ENCODE data around the gene BDH1. TPM values are rescaled to one million over a fixed set of nuclear protein-coding genes. Genes with fewer than 3 reads are reported as not detected.
"Not testable (repeated sequence)": the region's sequence is repeated elsewhere in the genome, so short reads cannot be mapped to it uniquely, and the experiment has no call there.

The BDH1 gene
- total RNA-seq, 1 donor, result 0.99 TPM

DNA sequence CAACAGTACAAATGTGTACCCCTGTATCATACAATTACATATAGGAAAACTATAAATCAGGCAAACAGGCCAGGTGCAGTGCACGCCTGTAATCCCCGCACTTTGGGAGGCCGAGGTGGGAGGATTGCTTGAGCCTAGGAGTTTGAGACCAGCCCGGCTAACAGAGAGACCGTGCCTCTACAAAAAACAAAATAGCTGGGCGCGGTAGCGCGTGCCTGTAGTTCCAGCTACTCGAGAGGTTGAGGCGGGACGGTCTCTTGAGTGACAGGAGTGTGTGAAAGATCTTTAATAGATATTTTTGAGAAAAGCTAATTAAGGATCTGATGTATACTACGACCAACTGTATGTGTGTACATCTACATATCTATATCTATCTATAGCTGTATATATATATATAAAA, 33.8 kb upstream of the BDH1 start:
- no peak for DNase-seq (ENCODE audit: low read depth)
- TF ChIP-seq, protein P1, sequence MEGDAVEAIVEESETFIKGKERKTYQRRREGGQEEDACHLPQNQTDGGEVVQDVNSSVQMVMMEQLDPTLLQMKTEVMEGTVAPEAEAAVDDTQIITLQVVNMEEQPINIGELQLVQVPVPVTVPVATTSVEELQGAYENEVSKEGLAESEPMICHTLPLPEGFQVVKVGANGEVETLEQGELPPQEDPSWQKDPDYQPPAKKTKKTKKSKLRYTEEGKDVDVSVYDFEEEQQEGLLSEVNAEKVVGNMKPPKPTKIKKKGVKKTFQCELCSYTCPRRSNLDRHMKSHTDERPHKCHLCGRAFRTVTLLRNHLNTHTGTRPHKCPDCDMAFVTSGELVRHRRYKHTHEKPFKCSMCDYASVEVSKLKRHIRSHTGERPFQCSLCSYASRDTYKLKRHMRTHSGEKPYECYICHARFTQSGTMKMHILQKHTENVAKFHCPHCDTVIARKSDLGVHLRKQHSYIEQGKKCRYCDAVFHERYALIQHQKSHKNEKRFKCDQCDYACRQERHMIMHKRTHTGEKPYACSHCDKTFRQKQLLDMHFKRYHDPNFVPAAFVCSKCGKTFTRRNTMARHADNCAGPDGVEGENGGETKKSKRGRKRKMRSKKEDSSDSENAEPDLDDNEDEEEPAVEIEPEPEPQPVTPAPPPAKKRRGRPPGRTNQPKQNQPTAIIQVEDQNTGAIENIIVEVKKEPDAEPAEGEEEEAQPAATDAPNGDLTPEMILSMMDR (IDR thresholded peaks at IDR 0.05; ENCODE audit: insufficient read depth, low read length), result no peak
- H3K4me3 ChIP-seq (ENCODE audit: low read depth, low read length), result no peak overlapping the region

DNA sequence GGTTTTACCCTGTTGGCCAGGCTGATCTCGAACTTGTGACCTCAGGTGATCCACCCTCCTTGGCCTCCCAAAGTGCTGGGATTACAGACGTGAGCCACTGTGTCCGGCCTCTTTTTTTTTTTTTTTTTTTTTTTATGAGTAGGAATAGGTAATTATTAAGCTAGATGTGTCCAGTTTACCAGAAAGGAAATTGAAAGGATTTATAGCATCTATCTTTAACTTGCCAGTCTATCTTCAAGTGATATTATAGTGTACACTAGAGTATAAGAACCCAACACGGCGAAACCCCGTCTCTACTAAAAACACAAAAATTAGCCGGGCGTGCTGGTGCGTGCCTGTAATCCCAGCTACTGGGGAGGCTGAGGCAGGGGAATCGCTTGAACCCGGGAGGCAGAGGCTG, 31.0 kb upstream of the BDH1 start:
- DNase-seq (ENCODE audit: low read depth); H3K4me3 ChIP-seq (ENCODE audit: low read depth, low read length): not testable (repeated sequence)

DNA sequence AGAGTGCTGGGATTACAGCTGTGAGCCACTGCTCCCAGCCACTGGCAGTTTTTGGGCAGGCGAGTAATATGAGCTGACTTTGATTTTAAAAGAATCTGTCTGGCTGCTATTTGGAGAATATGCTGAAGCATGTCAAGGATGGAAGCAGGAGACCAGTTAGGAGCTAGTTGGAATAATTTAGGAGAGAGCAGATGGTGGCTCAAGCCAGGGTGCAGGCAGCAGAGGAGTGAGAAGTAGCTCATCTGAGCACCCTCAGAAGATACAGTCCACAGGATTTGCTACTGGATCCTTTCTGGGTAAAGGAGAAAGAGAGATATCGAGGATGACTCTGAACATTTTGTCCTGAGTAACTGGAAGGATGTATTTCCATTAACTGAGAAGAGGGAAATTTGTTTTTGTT, 30.4 kb upstream of the BDH1 start:
- H3K4me3 ChIP-seq (ENCODE audit: low read depth, low read length), result no peak overlapping the region
- no peak for DNase-seq (ENCODE audit: low read depth)
- TF ChIP-seq, protein P1 (IDR thresholded peaks at IDR 0.05; ENCODE audit: insufficient read depth, low read length), result no peak

- no peak for DNase-seq (ENCODE audit: low read depth)
- TF ChIP-seq, protein P1 (IDR thresholded peaks at IDR 0.05; ENCODE audit: insufficient read depth, low read length), result no peak
- no peak overlapping the region for H3K4me3 ChIP-seq (ENCODE audit: low read depth, low read length)
Measured at GRCh38 chr3:197584733-197585132, 29.0 kb upstream of the BDH1 start.

DNA sequence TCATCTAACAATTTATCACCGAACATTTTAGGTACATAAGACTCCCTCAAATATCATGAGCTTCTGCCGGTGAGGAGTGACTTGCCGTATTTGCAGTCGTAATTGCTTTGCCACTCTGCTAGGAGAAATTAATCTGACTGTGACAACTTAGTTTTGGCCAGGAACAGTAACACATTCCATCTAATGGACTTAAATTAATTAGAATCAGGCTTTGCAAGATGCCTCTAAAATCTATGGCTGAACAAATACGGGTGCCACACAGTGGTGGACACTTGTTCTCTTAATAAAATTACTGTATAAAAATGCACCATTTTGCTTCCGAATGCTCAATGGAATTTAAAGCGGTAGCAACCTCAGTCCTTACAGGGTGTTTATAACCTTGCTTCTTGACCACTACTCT, 27.6 kb upstream of the BDH1 start:
- DNase-seq (ENCODE audit: low read depth), result no peak
- TF ChIP-seq, protein P1 (IDR thresholded peaks at IDR 0.05; ENCODE audit: insufficient read depth, low read length), result no peak

GRCh38 chr3:197580253-197580691, 24.5 kb upstream of the BDH1 start:
- no peak overlapping the region for H3K4me3 ChIP-seq (ENCODE audit: low read depth, low read length)
- DNase-seq (ENCODE audit: low read depth), result no peak
- TF ChIP-seq, protein P1 (IDR thresholded peaks at IDR 0.05; ENCODE audit: insufficient read depth, low read length), result no peak

More for the DNA sequence above, 27.6 kb upstream of the BDH1 start:
- no peak overlapping the region for H3K4me3 ChIP-seq (ENCODE audit: low read depth, low read length)

DNA sequence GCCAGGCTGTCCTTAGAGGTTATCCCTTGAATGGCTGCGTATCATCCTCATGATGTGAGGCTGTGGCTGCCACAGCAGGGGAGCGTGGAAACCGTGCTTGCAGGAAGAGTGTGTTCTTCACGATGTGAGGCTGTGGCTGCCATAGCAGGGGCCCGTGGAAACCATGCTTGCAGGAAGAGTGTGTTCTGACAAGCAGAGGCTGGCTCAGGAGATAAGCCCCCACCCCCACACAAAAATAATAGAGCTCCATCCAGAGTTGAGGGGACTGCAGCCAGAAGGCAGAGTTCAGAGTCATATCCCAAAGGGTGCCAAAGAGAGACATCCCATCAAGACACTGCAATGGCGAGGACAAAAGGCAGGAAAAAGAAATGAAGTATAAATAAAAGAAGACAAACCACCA, 22.6 kb upstream of the BDH1 start:
- H3K4me3 ChIP-seq (ENCODE audit: low read depth, low read length), result no peak overlapping the region
- TF ChIP-seq, protein P1 (IDR thresholded peaks at IDR 0.05; ENCODE audit: insufficient read depth, low read length), result no peak

More for the DNA sequence above, 22.6 kb upstream of the BDH1 start:
- no peak for DNase-seq (ENCODE audit: low read depth)
